OCI-LY1 (cell line): ENCODE data around the gene SEC16A.

Source experiments
- EZH2 ChIP-seq: fragments of 200-600 bp; sonication (generic), shearing (Covaris generic); IDR thresholded peaks from 2 replicates; pipeline ENCODE4 v1.8.0; 2017; ENCODE audit warnings: borderline replicate concordance, mixed run types, mild to moderate bottlenecking, antibody characterized with exemption, low read length, moderate library complexity, mixed read lengths
- TF ChIP-seq, protein P1 (sequence below): fragments of 200-600 bp; sonication (generic), shearing (Covaris generic); IDR thresholded peaks from 2 replicates; pipeline ENCODE4 v1.5.1; 2017; ENCODE audit warnings: mild to moderate bottlenecking, antibody characterized with exemption, low read length, moderate library complexity, mixed read lengths

DNA sequence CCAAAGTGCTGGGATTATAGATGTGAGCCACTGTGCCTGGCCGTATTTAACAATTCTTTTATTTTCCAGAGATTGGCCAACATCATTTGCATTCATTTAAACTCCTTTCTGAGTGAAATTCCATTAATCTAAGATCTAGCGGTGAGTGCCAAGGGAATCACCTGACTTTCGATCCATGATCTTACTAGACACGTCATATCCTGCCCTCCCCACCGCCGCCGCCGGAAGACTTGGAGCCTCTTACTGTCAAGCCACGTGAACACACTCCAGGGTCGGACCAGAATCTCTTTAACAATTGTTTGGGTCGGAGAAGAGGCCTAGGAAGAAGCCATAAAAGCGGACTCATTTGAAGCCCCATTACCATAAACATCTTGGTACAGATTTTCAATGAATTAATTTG is 56.1 kb downstream of the SEC16A start:
- TF ChIP-seq, protein P1, sequence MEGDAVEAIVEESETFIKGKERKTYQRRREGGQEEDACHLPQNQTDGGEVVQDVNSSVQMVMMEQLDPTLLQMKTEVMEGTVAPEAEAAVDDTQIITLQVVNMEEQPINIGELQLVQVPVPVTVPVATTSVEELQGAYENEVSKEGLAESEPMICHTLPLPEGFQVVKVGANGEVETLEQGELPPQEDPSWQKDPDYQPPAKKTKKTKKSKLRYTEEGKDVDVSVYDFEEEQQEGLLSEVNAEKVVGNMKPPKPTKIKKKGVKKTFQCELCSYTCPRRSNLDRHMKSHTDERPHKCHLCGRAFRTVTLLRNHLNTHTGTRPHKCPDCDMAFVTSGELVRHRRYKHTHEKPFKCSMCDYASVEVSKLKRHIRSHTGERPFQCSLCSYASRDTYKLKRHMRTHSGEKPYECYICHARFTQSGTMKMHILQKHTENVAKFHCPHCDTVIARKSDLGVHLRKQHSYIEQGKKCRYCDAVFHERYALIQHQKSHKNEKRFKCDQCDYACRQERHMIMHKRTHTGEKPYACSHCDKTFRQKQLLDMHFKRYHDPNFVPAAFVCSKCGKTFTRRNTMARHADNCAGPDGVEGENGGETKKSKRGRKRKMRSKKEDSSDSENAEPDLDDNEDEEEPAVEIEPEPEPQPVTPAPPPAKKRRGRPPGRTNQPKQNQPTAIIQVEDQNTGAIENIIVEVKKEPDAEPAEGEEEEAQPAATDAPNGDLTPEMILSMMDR: no peak
- TF ChIP-seq EZH2: no peak
